ENCODE data around the gene ARFIP1.
"Not testable (repeated sequence)": the region's sequence is repeated elsewhere in the genome, so short reads cannot be mapped to it uniquely, and the experiment has no call there.

ARFIP1 gene

GRCh38 chr4:152785639-152786615 lies 6.2 kb downstream of the ARFIP1 start:
- DNase-seq (ENCODE audit: low read depth in 3 of 3): no peak

GRCh38 chr4:152786627-152787026 lies 6.9 kb downstream of the ARFIP1 start:
- no peak for DNase-seq (ENCODE audit: low read depth in 3 of 3)

- DNase-seq (ENCODE audit: low read depth in 3 of 3): no peak
Measured at GRCh38 chr4:152795891-152796290, 16.1 kb downstream of the ARFIP1 start.

GRCh38 chr4:152803541-152803940 lies 23.8 kb downstream of the ARFIP1 start:
- no peak for DNase-seq (ENCODE audit: low read depth in 3 of 3)

GRCh38 chr4:152805071-152805650 lies 25.4 kb downstream of the ARFIP1 start:
- DNase-seq (ENCODE audit: low read depth in 3 of 3): no peak

- DNase-seq (ENCODE audit: low read depth in 3 of 3): no peak
Measured at GRCh38 chr4:152805818-152806217, 26.1 kb downstream of the ARFIP1 start.

GRCh38 chr4:152806501-152807125 lies 26.9 kb downstream of the ARFIP1 start:
- DNase-seq (ENCODE audit: low read depth in 3 of 3): no peak

GRCh38 chr4:152807294-152807829 lies 27.6 kb downstream of the ARFIP1 start:
- DNase-seq (ENCODE audit: low read depth in 3 of 3): no peak

- DNase-seq (ENCODE audit: low read depth in 3 of 3): no peak
Measured at GRCh38 chr4:152808670-152809069, 28.9 kb downstream of the ARFIP1 start.

- DNase-seq (ENCODE audit: low read depth in 3 of 3): no peak
Measured at GRCh38 chr4:152810715-152811287, 31.0 kb downstream of the ARFIP1 start.

GRCh38 chr4:152815078-152815477 lies 35.3 kb downstream of the ARFIP1 start:
- no peak for DNase-seq (ENCODE audit: low read depth in 3 of 3)

- DNase-seq (ENCODE audit: low read depth in 3 of 3): no peak
Measured at GRCh38 chr4:152817331-152817730, 37.6 kb downstream of the ARFIP1 start.

GRCh38 chr4:152819026-152819645 lies 39.4 kb downstream of the ARFIP1 start:
- no peak for DNase-seq (ENCODE audit: low read depth in 3 of 3)

GRCh38 chr4:152820073-152820472 lies 40.3 kb downstream of the ARFIP1 start:
- no peak for DNase-seq (ENCODE audit: low read depth in 3 of 3)

GRCh38 chr4:152822323-152822722 lies 42.6 kb downstream of the ARFIP1 start:
- DNase-seq (ENCODE audit: low read depth in 3 of 3): no peak

GRCh38 chr4:152824561-152824960 lies 44.8 kb downstream of the ARFIP1 start:
- DNase-seq (ENCODE audit: low read depth in 3 of 3): no peak

GRCh38 chr4:152825336-152825735 lies 45.6 kb downstream of the ARFIP1 start:
- DNase-seq (ENCODE audit: low read depth in 3 of 3): no peak

GRCh38 chr4:152828122-152828521 lies 48.4 kb downstream of the ARFIP1 start:
- DNase-seq (ENCODE audit: low read depth in 3 of 3): no peak

GRCh38 chr4:152831416-152831815 lies 51.7 kb downstream of the ARFIP1 start:
- no peak for DNase-seq (ENCODE audit: low read depth in 3 of 3)

- DNase-seq (ENCODE audit: low read depth in 3 of 3): no peak
Measured at GRCh38 chr4:152836936-152837335, 57.2 kb downstream of the ARFIP1 start.

GRCh38 chr4:152839729-152840128 lies 60.0 kb downstream of the ARFIP1 start:
- not testable (repeated sequence) for DNase-seq (ENCODE audit: low read depth in 3 of 3)
